HG03135 (cell line): ENCODE measurements around the gene VPS35L.
"Not testable (repeated sequence)": the region's sequence is repeated elsewhere in the genome, so short reads cannot be mapped to it uniquely, and the experiment has no call there.

Experiments used
- ATAC-seq: cut with Tn5 transposase; IDR thresholded peaks from one replicate; pipeline ENCODE4 v1.9.1; 2021; ENCODE audit warnings: mild to moderate bottlenecking, moderate library complexity; ENCODE audit not compliant: unreplicated experiment

Gene VPS35L

DNA sequence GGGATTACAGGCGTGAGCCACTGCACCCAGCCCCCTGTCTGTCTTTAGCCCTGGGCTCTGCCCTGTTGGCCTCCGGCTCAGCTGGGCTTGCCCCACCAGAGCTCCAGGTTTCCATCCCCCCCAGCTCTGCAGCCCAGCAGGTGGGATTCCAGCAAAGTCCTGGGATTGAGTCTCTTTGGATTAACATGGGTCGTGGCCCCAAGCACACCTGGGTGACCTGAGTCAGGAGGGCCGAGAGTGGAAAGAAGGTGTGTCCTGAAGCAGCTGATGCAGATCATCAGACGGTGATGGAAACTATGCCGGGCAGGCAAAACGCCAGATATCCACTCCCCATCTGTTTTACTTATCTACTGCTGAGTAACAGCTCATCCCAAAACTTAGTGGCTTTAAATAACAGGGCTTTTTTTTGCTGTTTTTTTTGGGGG, 90.1 kb downstream of the VPS35L start:
- no peak for ATAC-seq

DNA sequence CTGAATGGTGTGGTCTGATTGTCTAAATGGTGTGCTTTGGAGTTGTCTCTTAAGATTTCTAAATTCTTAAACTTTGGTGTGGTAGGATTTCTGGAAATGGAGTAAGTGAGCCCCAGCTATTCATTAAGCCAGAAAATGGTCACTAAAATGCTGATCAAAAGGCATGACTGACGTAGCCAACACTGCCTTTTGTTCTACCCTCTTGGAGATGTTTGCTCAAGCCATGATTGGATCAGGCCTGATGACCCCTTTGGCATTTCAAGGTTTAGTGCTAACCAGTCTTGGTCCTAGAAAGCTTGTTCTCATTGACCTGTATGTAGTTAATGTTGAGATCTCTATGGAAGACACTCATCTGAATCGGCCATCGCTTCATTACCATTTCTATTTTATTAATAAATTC, 94.5 kb downstream of the VPS35L start:
- ATAC-seq, result no peak

DNA sequence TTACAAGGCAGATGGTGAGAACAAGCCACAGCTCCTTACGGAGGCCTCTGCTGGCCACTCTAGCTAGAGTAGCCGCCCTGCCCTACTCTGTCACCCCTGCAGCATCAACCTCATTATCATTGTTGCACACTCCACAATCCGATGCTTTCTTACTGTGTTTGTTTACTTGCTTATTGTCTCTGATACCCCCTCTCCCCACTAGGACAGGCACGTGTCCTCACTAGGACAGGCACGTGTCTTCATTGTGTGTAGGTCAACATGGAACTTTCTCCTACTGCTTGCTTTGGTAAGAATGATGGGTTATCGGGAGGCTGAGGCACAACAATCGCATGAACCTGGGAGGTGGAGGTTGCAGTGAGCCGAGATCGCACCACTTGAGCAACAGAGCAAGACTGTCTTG, 98.6 kb downstream of the VPS35L start:
- no peak for ATAC-seq

DNA sequence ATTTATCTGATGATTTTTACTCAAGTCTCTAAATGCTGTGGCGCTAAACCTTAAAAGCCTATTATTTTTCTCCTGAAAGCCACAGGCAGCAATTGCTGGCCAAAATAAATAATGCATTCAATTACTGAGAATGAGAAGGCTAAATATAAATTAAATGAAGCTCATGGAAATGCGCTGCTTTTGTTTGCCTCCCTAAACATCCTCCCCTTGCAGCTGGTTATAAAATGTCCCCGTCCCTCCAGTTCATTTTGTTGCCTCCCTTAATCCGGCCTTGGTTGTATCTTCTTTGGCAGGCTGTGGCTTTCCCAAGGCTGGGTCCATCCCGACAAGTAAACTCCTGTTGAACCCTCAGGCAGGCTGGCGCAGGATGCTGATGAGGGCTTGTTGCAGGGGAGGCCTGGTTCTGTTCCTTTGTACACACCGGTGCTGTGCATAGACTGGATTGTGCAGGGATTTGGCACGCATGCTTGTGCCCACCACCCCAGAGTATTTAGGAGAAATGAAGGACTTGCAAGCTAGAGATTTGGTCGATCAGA, 99.8 kb downstream of the VPS35L start:
- no peak for ATAC-seq

DNA sequence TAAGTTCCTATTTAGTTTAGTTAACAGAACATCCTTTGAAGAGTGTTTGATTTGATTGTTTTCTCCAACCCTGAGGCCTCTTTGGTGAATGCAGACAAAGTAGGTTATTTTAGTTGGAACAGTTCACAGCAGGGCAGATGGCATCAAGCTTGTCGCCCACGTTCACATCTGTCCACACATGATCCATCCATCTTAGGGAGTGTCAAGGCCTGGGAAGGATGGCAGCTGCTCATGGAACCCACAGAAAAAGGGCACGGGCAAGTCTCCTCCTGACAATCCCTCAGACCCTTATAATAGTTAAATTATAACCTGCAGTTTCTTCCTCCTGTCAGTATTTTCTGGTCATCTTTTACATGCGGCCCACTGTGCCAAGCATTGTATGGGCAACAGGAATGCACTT, 102.3 kb downstream of the VPS35L start:
- ATAC-seq, result no peak

DNA sequence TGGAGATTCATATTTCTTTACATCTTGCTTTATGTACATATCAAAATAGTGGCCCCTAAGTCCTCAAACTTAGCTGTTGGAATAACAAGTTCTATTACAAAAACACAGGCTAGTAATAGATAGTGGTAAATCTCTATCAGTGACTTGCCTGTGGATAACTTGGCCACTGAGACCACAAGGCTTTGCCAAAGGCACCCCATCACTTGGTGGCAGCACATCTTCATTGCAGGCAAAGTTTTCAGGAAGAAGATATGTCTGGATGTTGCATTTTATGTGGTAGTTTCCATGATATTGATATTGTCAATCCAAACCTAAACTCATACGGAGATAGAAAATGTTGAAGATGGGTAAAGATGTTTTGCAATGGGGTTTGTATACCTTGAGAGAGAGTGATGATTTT, 104.1 kb downstream of the VPS35L start:
- ATAC-seq, result no peak

DNA sequence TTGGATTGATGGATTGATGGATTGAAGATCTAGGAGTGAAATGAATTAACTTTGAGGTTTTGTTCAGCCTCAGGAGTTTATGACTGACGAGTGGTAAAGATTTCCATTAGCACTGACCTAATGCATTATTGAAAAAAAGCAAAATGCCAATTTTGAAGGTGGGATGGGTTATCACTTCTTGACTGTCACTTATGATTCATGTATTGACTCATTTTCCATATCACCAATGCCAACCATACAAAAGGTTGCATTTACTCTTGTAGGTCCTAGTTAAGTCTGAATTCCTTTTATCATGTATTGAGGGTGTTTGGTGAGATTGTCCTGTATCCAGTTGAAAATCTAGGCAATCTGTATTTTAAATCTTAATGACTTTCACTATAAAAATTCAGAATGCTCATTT, 104.9 kb downstream of the VPS35L start:
- no peak for ATAC-seq

- ATAC-seq, result no peak
These were observed 106.8 kb downstream of the VPS35L start for GRCh38 chr16:19662351-19662750.

GRCh38 chr16:19664166-19664565, 108.7 kb downstream of the VPS35L start:
- ATAC-seq, result no peak

DNA sequence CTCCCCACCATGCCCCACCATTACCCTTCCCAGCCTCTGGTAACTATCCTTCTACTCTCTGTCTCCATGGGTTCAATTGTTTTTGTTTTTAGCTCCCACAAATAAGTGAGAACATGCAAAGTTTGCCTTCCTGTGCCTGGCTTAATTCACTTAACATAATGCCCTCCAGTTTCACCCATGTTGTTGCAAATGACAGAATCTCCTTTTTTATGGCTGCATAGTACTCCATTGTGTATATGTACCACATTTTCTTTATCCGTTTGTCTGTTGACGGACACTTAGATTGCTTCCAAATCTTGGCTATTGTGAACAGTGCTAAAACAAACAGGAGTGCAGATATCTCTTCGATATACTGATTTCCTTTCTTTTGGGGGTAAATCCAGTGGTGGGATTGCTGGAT, 109.8 kb downstream of the VPS35L start:
- not testable (repeated sequence) for ATAC-seq

DNA sequence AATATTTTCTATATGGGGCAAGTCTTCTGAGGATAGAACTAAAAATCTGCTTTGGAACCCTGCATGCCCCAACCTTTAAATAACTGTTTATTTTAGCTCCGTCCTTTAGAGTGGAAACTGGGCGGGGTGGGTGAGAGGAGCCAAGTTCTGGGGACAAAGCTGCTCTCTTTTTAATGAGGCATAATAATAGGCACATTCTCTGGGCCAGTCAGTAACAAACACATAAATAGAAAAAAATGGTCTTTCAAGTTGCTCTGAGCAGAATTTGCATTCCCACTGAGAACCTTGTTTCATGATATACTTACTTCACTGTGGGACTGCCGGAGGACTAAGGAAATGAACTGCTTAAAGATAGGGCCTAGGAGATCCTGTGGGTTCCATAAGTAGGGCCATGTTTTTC, 111.0 kb downstream of the VPS35L start:
- ATAC-seq, result no peak

DNA sequence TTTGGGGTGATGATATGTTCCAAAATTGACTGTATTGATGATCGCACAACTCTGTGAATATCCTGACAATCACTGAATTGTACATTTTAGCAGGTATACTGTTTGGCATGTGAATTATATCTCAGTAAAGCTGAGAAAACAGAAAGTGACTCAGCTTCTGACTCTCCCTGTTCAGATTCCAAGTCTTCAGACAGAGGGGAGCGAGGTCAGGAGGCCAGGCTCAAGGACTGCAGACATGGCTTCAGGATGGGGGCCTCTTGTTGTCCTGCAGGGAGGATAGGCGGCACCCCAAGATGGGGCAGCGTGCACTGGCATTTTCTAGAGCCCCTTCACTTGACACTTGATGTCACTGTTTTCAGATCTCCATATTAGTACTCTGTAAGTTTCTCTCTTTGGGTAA, 116.9 kb downstream of the VPS35L start:
- ATAC-seq, result no peak

DNA sequence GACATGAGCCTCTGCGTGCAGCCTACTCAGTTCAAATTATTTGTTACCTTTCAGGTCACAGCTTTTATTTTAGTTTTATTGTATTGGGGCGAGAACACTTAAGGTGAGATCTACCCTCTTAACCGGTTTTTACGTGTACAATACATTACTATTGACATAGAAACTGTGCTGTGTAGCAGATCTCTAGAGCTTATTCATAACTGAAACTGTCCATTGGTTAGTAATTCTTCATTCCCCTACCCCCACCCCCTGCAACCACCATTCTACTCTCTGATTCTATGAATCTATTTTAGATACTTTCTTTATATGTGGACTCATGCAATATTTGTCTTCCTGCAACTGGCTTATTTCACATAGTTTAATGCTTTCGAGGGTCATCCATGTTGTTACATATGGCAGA, 119.0 kb downstream of the VPS35L start:
- ATAC-seq, result no peak

GRCh38 chr16:19677402-19677801, 121.9 kb downstream of the VPS35L start:
- no peak for ATAC-seq

- no peak for ATAC-seq
These were observed 123.3 kb downstream of the VPS35L start for GRCh38 chr16:19678804-19679203.

DNA sequence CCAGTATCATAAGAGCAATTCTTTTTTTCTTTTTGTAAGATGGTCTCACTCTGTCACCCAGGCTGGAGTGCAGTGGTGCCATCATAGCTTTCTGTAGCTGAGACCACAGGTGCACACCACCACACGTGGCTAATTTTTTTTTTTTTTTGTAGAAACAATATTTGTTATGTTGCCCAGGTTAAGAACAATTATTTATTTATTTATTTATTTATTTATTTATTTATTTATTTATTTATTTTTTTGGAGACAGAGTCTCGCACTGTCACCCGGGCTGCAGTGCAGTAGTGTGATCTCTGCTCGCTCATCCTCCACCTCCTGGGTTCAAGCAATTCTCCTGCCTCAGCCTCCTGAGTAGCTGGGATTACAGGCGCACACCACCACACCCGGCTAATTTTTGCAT, 123.8 kb downstream of the VPS35L start:
- ATAC-seq, result not testable (repeated sequence)

DNA sequence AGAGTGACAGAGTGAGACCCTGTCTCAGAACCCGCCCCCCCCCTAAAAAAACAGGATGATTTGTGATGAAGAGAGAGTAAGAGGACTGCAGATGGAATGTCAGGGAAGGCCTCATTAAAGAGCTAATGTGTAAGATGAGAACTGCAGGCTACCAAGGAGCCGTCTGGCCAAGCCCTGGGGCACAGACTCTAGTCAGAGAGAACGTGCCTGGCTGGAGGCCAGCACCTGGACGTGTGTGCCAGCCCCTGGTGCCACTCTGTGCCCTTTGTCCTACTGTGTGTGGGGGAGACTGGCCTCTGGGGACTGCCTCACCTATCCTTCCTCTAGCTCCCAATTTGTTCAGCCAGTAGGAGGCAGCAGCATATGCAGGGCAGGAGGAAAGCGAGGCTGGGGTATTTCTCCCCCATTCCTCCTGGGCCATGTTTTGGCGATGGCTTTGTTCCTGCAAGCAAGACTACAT, 125.4 kb downstream of the VPS35L start:
- no peak for ATAC-seq

DNA sequence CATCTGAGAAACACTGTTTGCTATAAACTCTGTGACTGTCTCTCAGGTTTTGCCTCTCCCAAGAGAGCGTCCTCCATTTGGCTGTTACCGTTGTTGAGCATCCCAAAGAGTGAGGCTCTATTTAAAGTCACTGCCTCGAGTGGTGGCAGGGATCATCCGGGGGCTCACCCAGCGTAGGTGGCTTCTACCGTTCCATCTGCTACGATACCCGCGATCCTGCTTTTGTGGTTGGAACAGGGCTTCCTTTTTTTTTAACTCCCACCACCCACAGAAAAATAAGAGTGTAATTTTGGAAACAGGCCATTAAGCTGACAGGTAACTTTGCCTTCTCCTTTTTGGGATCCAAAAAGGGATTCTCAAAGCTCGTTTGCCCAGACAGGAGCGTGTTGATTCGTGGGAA, 126.1 kb downstream of the VPS35L start:
- ATAC-seq, result no peak

DNA sequence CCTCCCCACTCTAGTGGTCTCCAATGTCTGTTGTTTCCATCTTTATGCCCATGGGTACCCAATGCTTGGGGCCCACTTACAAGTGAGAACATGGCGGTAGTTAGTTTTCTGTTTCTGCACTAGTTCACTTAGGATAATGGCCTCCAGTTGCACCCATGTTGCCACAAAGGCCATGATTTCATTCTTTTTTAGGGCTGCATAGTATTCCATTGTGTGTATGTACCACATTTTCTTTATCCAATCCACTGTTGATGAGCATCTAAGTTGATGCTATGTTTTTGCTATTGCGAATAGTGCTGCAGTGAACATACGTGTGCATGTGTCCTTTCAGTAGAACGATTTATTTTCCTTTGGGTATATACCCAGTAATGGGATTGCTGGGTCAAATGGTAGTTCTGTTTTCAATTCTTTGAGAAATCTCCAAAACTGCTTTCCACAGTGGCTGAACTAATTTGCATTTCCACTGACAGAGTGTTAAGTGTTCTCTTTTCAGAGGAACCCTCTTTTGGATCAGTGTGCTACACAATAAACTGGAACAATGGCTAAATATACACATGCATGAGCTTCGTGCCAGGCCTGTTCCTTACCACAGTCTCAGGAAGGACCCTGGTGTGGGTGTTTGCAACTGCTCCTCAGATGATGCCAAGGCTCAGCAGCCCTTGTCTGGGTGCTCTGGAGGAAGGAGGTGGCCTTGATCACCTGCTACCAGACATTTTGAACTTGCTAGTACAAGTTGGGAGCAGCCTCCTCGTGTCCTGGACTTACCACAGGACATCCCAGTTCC, 128.1 kb downstream of the VPS35L start:
- ATAC-seq, result no peak

DNA sequence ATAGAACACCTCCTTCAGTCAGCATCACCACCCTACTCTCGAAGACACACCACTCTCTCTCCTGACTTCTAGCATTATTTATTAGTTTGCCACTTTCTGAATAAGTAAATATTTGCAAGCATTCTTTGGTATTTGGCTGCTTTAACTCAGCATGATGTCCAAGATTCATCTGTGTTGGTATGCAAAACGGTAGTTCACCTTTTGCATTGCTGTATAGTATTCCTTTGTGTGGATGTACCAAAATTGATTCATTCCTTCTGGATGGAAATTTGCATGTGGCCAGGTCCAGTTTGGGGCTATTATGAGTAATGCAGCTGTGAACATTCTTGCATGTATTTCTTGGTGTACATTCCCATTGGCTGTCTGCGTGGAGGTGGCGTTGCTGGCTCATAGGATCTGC, 129.7 kb downstream of the VPS35L start:
- ATAC-seq, result no peak

- no peak for ATAC-seq
These were observed 131.8 kb downstream of the VPS35L start for GRCh38 chr16:19687279-19687678.

- ATAC-seq, result no peak
These were observed 133.0 kb downstream of the VPS35L start for GRCh38 chr16:19688396-19689024.
